CD4-positive, alpha-beta T cell treated with Interleukin-15 for 1 hour (primary cell): ENCODE data around the gene KRT13.

Source experiments
- DNase-seq: peaks from one replicate; pipeline ENCODE4 v3.0.0-alpha.2; 2020

Gene KRT13

DNA sequence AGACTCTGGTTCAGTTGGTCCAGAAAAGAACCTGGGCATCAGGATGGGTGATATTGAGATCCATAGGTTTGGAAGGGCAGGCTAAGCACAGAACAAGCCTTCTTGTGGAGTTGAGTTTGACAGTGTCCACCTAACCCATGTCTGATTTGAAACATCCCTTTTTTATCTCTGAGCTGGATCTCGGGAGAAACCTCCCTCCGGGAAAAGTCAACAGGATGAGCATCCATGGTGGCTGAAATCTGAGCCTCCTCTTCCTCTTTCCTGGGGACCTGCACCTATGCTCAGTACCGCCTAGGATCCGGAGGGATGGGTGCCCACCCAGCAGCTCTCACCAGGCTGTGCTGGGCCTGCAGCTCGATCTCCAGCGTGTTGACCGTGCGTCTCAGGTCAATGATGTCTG, 41.7 kb downstream of the KRT13 start:
- DNase-seq, result no peak

DNA sequence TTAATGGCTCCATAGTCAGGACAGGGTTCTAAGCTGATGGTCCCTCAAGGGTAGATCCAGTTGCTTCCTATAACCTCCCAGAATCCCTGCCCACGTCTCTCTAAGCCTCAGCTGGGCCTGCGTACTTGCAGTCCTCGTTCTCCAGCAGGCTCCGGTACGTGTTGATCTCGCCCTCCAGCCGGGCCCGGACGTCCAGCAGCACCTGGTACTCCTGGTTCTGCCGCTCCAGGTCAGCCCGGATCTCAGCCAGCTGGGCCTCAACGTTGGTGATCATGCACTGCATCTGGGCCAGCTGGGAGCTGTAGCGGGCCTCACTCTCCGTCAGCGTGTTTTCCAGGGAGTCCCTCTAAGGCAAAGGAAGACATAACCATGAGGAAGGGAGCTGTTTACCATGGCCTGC, 42.7 kb downstream of the KRT13 start:
- no peak for DNase-seq

DNA sequence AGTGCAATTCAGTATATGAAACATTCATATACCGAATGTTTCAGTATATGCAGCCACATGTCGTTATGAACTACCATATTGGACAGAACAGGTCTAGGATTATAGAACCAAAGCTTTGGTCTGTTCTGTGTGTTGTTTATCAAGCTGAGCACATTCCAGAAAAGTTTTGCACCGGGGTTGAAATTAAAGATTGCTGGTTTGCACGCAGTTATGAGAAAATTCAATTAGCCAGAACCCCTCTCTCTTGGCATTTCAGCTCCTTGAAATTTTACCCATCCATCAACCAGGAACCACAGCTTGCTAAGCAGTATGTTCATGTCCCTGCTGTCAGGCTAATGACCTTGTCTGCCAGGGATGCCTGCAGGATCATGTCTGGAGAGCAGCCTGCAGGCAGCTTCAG, 47.7 kb downstream of the KRT13 start:
- no peak for DNase-seq

DNA sequence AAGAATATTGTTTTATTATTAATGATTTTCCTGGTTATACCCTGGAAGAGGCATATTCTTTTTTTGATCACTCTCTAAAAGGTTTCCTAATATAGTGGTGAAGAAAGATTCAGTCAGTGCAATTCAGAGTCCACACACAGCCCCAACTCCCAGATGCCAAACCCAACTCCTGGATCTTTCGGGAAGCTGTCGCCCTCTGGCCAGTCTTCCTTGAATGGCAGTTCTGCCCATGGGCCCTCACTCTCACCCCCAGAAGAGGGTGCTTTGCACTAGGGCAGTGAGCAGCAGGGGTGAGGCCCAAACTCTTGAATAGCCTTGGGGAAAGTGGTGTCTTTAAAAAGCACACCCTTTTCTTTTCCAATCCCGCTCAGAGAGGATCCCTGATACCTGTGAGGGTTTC, 49.2 kb downstream of the KRT13 start:
- DNase-seq, result no peak

DNA sequence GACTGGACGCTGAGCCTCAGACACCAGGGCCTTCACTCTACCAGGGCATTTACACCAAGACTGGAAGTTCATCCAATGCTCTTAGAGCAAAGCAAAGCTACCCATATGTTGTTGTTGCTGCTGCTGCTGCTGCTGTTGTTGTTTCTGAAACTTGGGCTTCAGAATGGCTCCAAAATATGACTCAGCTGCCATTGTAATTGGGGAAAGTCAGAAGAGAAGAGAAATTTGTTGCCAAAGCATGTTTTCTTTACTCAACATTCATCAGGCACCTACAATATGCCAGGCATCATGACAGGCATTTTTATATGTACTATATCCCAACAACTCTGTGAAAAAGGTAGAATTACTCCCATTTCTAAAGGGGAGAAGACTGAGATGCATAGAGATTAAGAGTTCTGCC, 50.2 kb downstream of the KRT13 start:
- no peak for DNase-seq

DNA sequence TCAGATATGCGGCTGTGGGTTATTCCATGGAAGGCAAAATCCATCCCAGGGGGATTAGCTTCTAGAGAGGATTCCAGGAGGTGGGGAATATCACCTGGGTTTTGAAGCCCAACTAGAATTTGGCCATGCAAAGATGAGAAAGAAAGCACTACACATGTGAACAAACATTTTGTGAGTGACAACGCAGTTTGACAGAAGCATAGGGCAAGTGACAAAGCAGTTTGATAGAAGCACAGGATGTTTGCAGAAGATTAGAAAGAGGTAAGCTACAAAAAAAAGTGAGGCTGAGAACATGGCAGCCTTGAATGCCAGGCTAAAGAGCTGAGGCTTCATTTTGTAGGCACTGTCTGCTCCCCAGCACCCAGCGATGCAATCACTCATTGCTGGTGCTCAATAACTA, 52.3 kb downstream of the KRT13 start:
- no peak for DNase-seq

DNA sequence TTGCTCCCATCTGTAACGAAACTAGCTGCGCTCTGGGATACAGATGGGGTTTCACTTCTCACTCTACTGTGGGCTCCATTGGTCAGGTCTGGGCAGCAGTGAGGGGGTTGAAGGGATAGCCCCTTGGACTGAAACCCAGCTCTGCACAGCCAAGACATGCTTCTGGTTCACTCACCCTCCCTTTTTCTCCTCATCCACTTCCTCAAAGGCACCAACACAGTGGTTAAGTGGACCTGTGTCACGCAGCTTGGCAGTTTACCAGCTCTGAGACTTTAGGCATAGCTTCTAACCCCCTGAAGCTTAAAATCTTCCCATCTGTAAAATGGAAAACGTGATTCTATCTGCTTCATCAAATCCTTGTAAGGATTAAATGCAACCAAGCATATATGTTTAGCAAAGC, 53.1 kb downstream of the KRT13 start:
- no peak for DNase-seq

DNA sequence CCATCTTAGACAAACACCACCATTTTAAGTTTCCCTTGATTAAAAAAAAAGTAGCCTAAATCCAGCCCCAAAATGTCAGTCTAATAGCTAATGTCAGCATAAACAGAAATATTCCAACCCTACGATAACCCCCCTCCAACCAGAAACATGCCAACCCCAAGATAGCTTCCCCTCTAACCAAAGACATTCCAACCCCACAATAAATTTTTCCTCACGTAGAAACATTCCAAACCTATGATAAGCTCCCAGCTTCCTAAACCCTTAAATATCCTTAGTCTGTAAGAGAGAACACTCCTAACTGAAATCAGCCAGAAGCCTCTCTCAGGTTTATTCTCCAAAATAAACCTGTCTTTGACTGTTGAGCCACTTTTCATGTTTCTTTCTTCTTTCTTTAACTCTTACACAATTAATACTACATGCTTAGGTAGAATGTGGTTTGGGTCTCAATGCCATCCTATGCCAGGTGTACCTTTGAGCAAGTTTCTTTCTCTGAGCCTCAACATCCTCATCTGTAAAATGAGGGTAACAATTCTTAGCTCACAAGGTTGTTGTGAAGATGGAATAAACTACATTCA, 54.2 kb downstream of the KRT13 start:
- no peak for DNase-seq
